Measurements from ENCODE around the gene VPS37C.

DNA sequence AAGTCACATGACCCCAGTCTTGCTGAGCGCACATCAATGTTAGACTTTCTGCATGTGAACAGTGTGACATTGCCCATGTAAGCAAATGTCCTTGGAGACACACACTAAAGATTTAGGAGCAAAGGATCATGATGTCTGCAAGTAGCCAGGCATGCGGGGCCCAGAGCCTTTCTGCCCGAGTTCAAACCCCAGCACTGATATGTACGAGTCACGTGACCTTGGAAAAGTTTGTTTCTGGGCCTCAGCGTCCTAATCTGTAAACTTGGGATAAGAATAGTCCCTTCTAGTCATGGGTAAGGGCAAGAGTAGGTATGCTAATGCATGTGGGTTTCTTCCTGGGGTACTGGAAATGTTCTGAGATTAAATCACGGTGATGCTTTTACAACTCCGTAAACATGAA is 25.3 kb upstream of the VPS37C start:
- TF ChIP-seq, protein P1, sequence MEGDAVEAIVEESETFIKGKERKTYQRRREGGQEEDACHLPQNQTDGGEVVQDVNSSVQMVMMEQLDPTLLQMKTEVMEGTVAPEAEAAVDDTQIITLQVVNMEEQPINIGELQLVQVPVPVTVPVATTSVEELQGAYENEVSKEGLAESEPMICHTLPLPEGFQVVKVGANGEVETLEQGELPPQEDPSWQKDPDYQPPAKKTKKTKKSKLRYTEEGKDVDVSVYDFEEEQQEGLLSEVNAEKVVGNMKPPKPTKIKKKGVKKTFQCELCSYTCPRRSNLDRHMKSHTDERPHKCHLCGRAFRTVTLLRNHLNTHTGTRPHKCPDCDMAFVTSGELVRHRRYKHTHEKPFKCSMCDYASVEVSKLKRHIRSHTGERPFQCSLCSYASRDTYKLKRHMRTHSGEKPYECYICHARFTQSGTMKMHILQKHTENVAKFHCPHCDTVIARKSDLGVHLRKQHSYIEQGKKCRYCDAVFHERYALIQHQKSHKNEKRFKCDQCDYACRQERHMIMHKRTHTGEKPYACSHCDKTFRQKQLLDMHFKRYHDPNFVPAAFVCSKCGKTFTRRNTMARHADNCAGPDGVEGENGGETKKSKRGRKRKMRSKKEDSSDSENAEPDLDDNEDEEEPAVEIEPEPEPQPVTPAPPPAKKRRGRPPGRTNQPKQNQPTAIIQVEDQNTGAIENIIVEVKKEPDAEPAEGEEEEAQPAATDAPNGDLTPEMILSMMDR (IDR thresholded peaks at IDR 0.05) = no peak
- no peak for TF ChIP-seq POLR2A (IDR thresholded peaks at IDR 0.05)

Data from esophagus squamous epithelium (tissue), 4 donors.